WI38 (cell line): Measurements from ENCODE around the gene SH3GLB2.
"Not testable (repeated sequence)": the region's sequence is repeated elsewhere in the genome, so short reads cannot be mapped to it uniquely, and the experiment has no call there.

Experiments
- H3K4me3 ChIP-seq: 2 replicates; pipeline ENCODE4 v1.5.1; 2011; ENCODE audit warnings: low read depth, mild to moderate bottlenecking, control low read depth, low read length
- TF ChIP-seq, protein P1 (sequence below): IDR thresholded peaks from 2 replicates; pipeline ENCODE4 v1.5.1; 2012; ENCODE audit warnings: low read depth, mild to moderate bottlenecking, control low read depth, low read length

SH3GLB2 gene

DNA sequence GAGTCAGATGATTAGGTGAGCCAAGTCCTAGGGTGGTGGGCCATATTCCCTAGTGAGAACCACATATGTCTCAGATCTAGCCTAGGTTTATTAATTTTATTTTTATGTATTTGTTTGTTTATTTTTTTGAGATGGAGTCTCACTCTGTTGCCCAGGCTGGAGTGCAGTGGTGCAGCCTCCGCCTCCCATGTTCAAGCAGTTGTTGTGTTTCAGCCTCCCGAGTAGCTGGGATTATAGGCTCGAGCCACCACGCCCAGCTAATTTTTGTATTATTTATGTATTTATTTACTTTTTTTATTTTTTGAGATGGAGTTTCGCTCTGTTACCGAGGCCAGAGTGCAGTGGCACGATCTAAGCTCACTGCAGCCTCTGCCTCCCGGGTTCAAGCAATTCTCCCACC is 44.6 kb downstream of the SH3GLB2 start:
- no peak overlapping the region for H3K4me3 ChIP-seq
- TF ChIP-seq, protein P1, sequence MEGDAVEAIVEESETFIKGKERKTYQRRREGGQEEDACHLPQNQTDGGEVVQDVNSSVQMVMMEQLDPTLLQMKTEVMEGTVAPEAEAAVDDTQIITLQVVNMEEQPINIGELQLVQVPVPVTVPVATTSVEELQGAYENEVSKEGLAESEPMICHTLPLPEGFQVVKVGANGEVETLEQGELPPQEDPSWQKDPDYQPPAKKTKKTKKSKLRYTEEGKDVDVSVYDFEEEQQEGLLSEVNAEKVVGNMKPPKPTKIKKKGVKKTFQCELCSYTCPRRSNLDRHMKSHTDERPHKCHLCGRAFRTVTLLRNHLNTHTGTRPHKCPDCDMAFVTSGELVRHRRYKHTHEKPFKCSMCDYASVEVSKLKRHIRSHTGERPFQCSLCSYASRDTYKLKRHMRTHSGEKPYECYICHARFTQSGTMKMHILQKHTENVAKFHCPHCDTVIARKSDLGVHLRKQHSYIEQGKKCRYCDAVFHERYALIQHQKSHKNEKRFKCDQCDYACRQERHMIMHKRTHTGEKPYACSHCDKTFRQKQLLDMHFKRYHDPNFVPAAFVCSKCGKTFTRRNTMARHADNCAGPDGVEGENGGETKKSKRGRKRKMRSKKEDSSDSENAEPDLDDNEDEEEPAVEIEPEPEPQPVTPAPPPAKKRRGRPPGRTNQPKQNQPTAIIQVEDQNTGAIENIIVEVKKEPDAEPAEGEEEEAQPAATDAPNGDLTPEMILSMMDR = no peak

DNA sequence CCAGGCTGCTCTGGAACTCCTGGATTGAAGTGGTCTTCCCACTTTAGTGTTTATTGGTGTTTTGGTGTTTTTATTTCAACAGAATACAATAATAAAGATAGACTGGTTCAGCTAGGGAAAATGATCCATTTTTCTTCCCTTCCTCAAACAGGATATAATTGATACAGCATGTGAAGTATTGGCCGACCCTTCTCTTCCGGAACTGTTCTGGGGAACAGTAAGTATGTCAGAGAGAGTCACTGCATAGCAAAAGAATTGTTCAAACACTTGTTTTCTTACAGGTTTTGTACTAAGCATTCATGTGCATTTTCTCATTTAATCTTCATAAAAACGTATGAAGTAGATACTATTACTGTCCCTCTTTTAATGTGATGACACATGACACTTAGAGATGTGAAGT is 49.0 kb downstream of the SH3GLB2 start:
- TF ChIP-seq, protein P1 = no peak
- no peak overlapping the region for H3K4me3 ChIP-seq

DNA sequence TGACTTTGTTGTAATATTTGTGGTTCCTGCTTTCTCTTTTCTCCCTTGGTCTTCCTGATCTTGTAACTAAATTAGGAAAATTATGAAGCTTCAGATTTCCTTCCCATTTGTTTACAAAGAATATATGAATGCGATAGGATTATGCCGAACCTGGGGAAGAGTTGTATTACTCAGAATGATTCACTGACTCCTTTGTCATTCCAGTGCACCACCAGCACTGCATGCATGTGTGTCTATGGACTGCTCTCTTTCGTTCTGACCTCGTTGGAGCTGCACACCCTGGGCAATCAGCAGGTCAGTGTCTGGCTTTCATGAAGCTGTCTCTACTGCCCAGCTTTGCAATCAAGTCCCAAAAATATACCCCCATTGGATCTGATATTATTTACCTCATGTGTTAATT is 55.2 kb downstream of the SH3GLB2 start:
- H3K4me3 ChIP-seq = no peak overlapping the region
- TF ChIP-seq, protein P1 = no peak

DNA sequence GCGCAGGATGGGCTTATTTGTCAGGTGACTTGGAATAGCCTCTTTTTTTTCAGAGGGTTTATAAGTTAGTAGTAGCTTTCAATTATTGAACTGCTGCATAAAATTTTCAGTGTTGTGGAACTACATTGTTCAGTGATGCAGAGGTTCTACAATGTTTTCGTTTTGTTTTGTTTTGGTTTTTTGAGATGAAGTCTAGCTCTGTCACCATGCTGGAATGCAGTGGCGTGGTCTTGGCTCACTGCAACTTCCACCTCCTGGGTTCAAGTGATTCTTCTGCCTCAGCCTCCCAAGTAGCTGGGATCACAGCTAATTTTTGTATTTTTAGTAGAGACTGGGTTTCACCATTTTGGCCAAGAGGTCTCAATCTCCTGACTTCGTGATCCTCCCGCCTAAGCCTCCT is 58.6 kb downstream of the SH3GLB2 start:
- TF ChIP-seq, protein P1 = no peak
- H3K4me3 ChIP-seq = no peak overlapping the region

DNA sequence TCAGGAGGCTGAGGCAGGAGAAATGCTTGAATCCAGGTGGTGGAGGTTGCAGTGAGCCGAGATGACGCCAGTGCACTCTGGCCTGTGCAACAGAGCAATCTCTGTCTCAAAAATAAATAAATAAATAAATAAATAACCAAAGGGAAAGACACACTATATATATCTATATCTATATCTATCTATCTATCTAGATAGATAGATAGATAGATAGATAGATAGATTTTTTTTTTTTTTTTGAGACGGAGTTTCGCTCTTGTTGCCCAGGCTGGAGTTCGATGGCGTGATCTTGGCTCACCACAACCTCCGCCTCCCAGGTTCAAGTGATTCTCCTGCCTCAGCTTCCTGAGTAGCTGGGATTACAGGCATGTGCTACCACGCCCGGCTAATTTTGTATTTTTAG is 66.7 kb downstream of the SH3GLB2 start:
- H3K4me3 ChIP-seq = not testable (repeated sequence)
